Ovary (tissue), 9 donors: ENCODE measurements around the gene OLFML2B. TPM values are rescaled to one million over a fixed set of nuclear protein-coding genes. Genes with fewer than 3 reads are reported as not detected.

Experiments used
- DNase-seq, 5 donors: peaks; one replicate each; pipeline ENCODE4 v3.0.0-alpha.2; 2019 to 2020
- H3K27ac ChIP-seq, 2 donors: fragments of 200-600 bp; one replicate each; pipeline versions ENCODE4 v1.5.1 to v1.8.0; 2019 to 2022
- H3K27me3 ChIP-seq: fragments of 200-600 bp; one replicate; pipeline ENCODE4 v1.8.0; 2022
- H3K36me3 ChIP-seq: fragments of 200-600 bp; sonication (generic); one replicate; pipeline ENCODE4 v1.5.1; 2019
- H3K4me1 ChIP-seq: one replicate; pipeline ENCODE4 v1.8.1; 2013; ENCODE audit warnings: mild to moderate bottlenecking, moderate library complexity; ENCODE audit not compliant: insufficient read depth
- H3K4me3 ChIP-seq: fragments of 200-600 bp; sonication (generic); one replicate; pipeline ENCODE4 v1.5.1; 2017
- H3K9me3 ChIP-seq, 2 donors: fragments of 200-600 bp in 1 of 2; sonication (generic) in 1 of 2; one replicate each; pipeline versions ENCODE4 v1.5.1 to v1.8.1; 2013 to 2019; ENCODE audit warnings: mild to moderate bottlenecking in 1 of 2, moderate library complexity in 1 of 2
- EP300 ChIP-seq: sonication (generic); formaldehyde crosslinking; IDR thresholded peaks from one replicate; pipeline ENCODE4 v1.6.1; 2017; ENCODE audit warnings: antibody characterized with exemption
- POLR2A ChIP-seq: fragments of 450-650 bp; IDR thresholded peaks from one replicate; pipeline ENCODE4 v1.6.1; 2017; ENCODE audit warnings: antibody characterized with exemption, mild to moderate bottlenecking, moderate library complexity
- WGBS, 3 donors: extraction: QIAGEN DNeasy Blood & Tissue Kit in 1 of 3; methylation state at CpG; one replicate each; pipeline versions ENCODE4 v1.1.5 to v1.1.7; 2013 to 2017; 5-methylcytosine and 5-hydroxymethylcytosine counted together
- intact Hi-C, 4 donors: fragments of 100-400 bp; cut with DNase I; formaldehyde crosslinking; loops; one replicate each; pipeline versions ENCODE4 v1.11.0 to v1.15.1; 2022 to 2023
- polyA plus RNA-seq, 2 donors: library from polyadenylated mRNA; stranded (reverse); fragments of 200-250 nt in 1 of 2; fragments of 350-450 nt in 1 of 2; fragmentation: Illumina TruSeq in 1 of 2; extraction: RNeasy Lipid Tissue Mini Kit (QIAGEN cat#74804) in 1 of 2; gene quantifications; one replicate each; pipeline ENCODE4 v1.2.3, GENCODE V29; 2013 to 2014
- total RNA-seq, 7 donors: library from RNA; depleted of rRNA in 2 of 7; stranded (reverse); fragments of >200 nt in 2 of 7; fragmentation: NEBNext Ultra II Directional in 3 of 7; extraction: Animal tissue kit (Norgen Biotek cat#: 25700) in 3 of 7; gene quantifications; one replicate each; pipeline versions ENCODE4 v1.1.0 to v1.2.4, GENCODE V29; 2016 to 2023
- TF ChIP-seq, protein P1 (sequence below), 3 donors: fragments of 450-650 bp in 2 of 3; fragments of 200-600 bp in 1 of 3; IDR thresholded peaks; one replicate each; pipeline versions ENCODE4 v1.5.1 to v1.8.0; 2016 to 2022; ENCODE audit warnings: antibody characterized with exemption in 3 of 3, mild to moderate bottlenecking in 1 of 3
- donor health status: DM: no; HTN: no; CAD: no; lungs with moderate emphysema.
- donor health status: DM: no; HTN: no; CAD: no.
- donor health status: Bipolar disorder and iron deficiency.
- donor health status: DM: yes; HTN: yes; CAD: no.
- donor health status: DM: no; HTN: no; CAD: no.
- donor health status: DM: yes; HTN: yes; CAD: no.

The OLFML2B gene
- total and polyA plus RNA-seq, 9 donors: 1.0 to 37.6 (median 5.1) TPM

- H3K4me1 ChIP-seq: no peaks in the 10 kb centered on the region
- H3K4me3 ChIP-seq: no peak overlapping the region
- no peaks in the 10 kb centered on the region for H3K27me3 ChIP-seq
- no peak for DNase-seq
- no peak for TF ChIP-seq EP300
- no peaks in the 10 kb centered on the region for H3K9me3 ChIP-seq
- no peaks in the 10 kb centered on the region for H3K36me3 ChIP-seq
- WGBS, 3 donors: 29 to 39% (median 30%) methylated on average over 4 of the region's 4 CpGs
- intact Hi-C loops: no loop called here
- no peak overlapping the region for H3K27ac ChIP-seq
Observed at GRCh38 chr1:162062542-162063015, 38.9 kb upstream of the OLFML2B start.

DNA sequence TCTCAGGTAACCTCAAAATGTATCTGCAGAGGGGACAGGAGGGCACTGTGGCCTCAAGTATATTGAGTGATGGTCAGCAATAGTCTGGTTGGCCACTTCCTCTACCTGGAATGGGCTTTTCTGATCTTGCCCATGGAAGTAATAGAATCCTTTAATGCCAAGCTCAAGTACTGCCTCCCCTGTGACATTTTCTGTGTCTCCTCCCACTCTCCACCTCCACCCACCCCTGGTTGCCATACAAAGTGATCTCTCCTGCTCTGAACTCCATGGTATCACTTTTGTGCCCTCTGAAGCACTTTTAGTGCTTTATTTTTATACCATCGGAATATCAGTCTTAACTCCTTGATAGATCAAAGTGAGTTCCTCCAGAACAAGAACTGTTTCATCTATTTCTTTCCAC lies 36.6 kb upstream of the OLFML2B start:
- Histone ChIP-seq H3K27ac (no peak overlapping the region), H3K4me1 (no peaks in the 10 kb centered on the region), H3K36me3 (no peaks in the 10 kb centered on the region), H3K27me3 (no peaks in the 10 kb centered on the region), H3K9me3 (no peaks in the 10 kb centered on the region), H3K4me3 (no peak overlapping the region)
- 88 to 90% (median 90%) methylated on average over 1 of the region's 1 CpG for WGBS, 3 donors
- TF ChIP-seq, protein P1, sequence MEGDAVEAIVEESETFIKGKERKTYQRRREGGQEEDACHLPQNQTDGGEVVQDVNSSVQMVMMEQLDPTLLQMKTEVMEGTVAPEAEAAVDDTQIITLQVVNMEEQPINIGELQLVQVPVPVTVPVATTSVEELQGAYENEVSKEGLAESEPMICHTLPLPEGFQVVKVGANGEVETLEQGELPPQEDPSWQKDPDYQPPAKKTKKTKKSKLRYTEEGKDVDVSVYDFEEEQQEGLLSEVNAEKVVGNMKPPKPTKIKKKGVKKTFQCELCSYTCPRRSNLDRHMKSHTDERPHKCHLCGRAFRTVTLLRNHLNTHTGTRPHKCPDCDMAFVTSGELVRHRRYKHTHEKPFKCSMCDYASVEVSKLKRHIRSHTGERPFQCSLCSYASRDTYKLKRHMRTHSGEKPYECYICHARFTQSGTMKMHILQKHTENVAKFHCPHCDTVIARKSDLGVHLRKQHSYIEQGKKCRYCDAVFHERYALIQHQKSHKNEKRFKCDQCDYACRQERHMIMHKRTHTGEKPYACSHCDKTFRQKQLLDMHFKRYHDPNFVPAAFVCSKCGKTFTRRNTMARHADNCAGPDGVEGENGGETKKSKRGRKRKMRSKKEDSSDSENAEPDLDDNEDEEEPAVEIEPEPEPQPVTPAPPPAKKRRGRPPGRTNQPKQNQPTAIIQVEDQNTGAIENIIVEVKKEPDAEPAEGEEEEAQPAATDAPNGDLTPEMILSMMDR (IDR thresholded peaks at IDR 0.05): no peak
- no peak for TF ChIP-seq EP300
- no peak for TF ChIP-seq POLR2A
- intact Hi-C loops: no loop called here
- no peak for DNase-seq

DNA sequence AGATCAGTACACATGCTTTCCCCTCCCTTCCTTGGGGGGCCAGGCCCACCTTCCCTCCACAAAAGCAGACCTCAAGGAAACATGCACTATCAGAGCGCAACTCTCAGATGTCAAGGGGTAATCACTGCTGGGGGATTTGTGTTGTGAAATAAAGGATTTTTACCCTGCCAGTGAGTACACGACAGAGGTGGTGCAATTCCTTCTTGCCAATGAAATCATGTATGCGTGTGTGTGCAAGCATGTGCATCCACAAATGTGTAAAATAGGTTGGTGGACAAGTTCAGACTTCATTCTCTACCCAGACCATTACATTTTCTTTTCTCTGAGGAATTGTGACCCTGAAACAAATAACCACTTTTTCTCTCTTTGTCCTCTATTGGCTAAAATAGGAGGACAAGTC lies 36.1 kb upstream of the OLFML2B start:
- DNase-seq: no peak
- TF ChIP-seq POLR2A (no peak), EP300 (no peak)
- TF ChIP-seq, protein P1 (IDR thresholded peaks at IDR 0.05): no peak
- intact Hi-C loops: loop anchor here in 2 of 4 donors (5.0 to 10.0 kb wide), 2 partner anchors 215 to 333 kb away; no protein-coding TSS in a partner anchor
- Histone ChIP-seq H3K27ac (no peak overlapping the region), H3K9me3 (no peaks in the 10 kb centered on the region), H3K36me3 (no peaks in the 10 kb centered on the region), H3K4me1 (no peaks in the 10 kb centered on the region), H3K4me3 (no peak overlapping the region), H3K27me3 (no peaks in the 10 kb centered on the region)
- WGBS, 3 donors: 63 to 85% (median 84%) methylated on average over 3 of the region's 3 CpGs

- H3K36me3 ChIP-seq: no peaks in the 10 kb centered on the region
- TF ChIP-seq, protein P1 (IDR thresholded peaks at IDR 0.05): no peak
- no peak for DNase-seq
- H3K4me1 ChIP-seq: no peaks in the 10 kb centered on the region
- H3K27me3 ChIP-seq: no peaks in the 10 kb centered on the region
- intact Hi-C loops: loop anchor here in 2 of 4 donors (5.0 to 10.0 kb wide), 2 partner anchors 218 to 336 kb away; no protein-coding TSS in a partner anchor
- H3K9me3 ChIP-seq: no peaks in the 10 kb centered on the region
- H3K27ac ChIP-seq: no peak overlapping the region
- WGBS, 3 donors: 86 to 92% (median 86%) methylated on average over 3 of the region's 3 CpGs
- no peak overlapping the region for H3K4me3 ChIP-seq
Observed at GRCh38 chr1:162056579-162056978, 32.9 kb upstream of the OLFML2B start.

GRCh38 chr1:162056043-162056442 lies 32.4 kb upstream of the OLFML2B start:
- H3K27ac ChIP-seq: no peak overlapping the region
- TF ChIP-seq, protein P1 (IDR thresholded peaks at IDR 0.05): peak in 2 of 3 donors; percentile 28 to 36
- no peak for TF ChIP-seq EP300
- no peak for TF ChIP-seq POLR2A
- H3K9me3 ChIP-seq: no peaks in the 10 kb centered on the region
- intact Hi-C loops: loop anchor here in 2 of 4 donors (5.0 to 10.0 kb wide), 2 partner anchors 219 to 336 kb away; no protein-coding TSS in a partner anchor
- no peaks in the 10 kb centered on the region for H3K36me3 ChIP-seq
- no peaks in the 10 kb centered on the region for H3K27me3 ChIP-seq
- DNase-seq: peak; percentile 14 to 66 (median 37)
- no peak overlapping the region for H3K4me3 ChIP-seq
- no peaks in the 10 kb centered on the region for H3K4me1 ChIP-seq
- 31 to 43% (median 32%) methylated on average over 3 of the region's 3 CpGs for WGBS, 3 donors
